ENCODE data around the gene GAL. TPM values are rescaled to one million over a fixed set of nuclear protein-coding genes. Genes with fewer than 3 reads are reported as not detected.

The GAL gene
- total and polyA plus RNA-seq, 2 of the 8 experiments (the other 6 are each of a cell fraction or from before 2014, with no cell fraction given) = 81.8 to 233 TPM

Other genes with a start within 250 kb of the GAL start
- 146 and 150 TPM in 2 replicates for gene PPP6R3, start 223.8 kb upstream of the GAL start, total RNA-seq (2021; fragmentation: NEBNext Ultra II Directional; extraction: Animal tissue kit (Norgen Biotek cat#: 25700))
- 44.6 and 48.8 TPM in 2 replicates for gene PPP6R3, start 223.8 kb upstream of the GAL start, polyA plus RNA-seq (2011; rRNA removed)
- 59.5 and 61.1 TPM in 2 replicates for gene TESMIN, start 67.0 kb downstream of the GAL start, total RNA-seq (2021; fragmentation: NEBNext Ultra II Directional; extraction: Animal tissue kit (Norgen Biotek cat#: 25700))
- gene TESMIN, start 67.0 kb downstream of the GAL start, polyA plus RNA-seq (2011; rRNA removed) = 22.6 and 34.2 TPM in 2 replicates
- 9.6 and 12.2 TPM in 2 replicates for gene CPT1A, start 157.4 kb downstream of the GAL start, total RNA-seq (2021; fragmentation: NEBNext Ultra II Directional; extraction: Animal tissue kit (Norgen Biotek cat#: 25700))
- gene CPT1A, start 157.4 kb downstream of the GAL start, polyA plus RNA-seq (2011; rRNA removed) = 2.9 and 3.8 TPM in 2 replicates
- gene MRPL21, start 219.3 kb downstream of the GAL start, total RNA-seq (2021; fragmentation: NEBNext Ultra II Directional; extraction: Animal tissue kit (Norgen Biotek cat#: 25700)) = 103 and 107 TPM in 2 replicates
- 72.0 and 102 TPM in 2 replicates for gene MRPL21, start 219.3 kb downstream of the GAL start, polyA plus RNA-seq (2011; rRNA removed)
- gene IGHMBP2, start 219.3 kb downstream of the GAL start, total RNA-seq (2021; fragmentation: NEBNext Ultra II Directional; extraction: Animal tissue kit (Norgen Biotek cat#: 25700)) = 17.6 and 19.1 TPM in 2 replicates
- gene IGHMBP2, start 219.3 kb downstream of the GAL start, polyA plus RNA-seq (2011; rRNA removed) = 8.4 and 11.5 TPM in 2 replicates